DOHH2 (cell line): ENCODE data around the gene TEPSIN.

Source experiments
- H3F3A ChIP-seq: fragments of 200-600 bp; sonication (generic), shearing (Covaris generic); 2 replicates; pipeline ENCODE4 v1.6.0; 2016; ENCODE audit warnings: antibody characterized with exemption, mild to moderate bottlenecking; ENCODE audit not compliant: control insufficient read depth, insufficient read depth
- H3K27ac ChIP-seq: fragments of 200-600 bp; sonication (generic); 2 replicates; pipeline ENCODE4 v1.5.1; 2014; ENCODE audit warnings: low read depth, mild to moderate bottlenecking, low read length, moderate library complexity
- H3K27me3 ChIP-seq: fragments of 200-600 bp; sonication (generic); 2 replicates; pipeline ENCODE4 v1.6.1; 2014; ENCODE audit warnings: mild to moderate bottlenecking, low read length, mixed read lengths; ENCODE audit not compliant: control insufficient read depth
- H3K36me3 ChIP-seq: fragments of 200-600 bp; sonication (generic); 2 replicates; pipeline ENCODE4 v1.6.1; 2014; ENCODE audit warnings: mild to moderate bottlenecking, low read length, moderate library complexity, mixed read lengths; ENCODE audit not compliant: control insufficient read depth
- H3K4me1 ChIP-seq: fragments of 200-600 bp; sonication (generic); 2 replicates; pipeline ENCODE4 v1.6.1; 2014; ENCODE audit warnings: mild to moderate bottlenecking, low read length, mixed read lengths; ENCODE audit not compliant: control insufficient read depth
- H3K4me2 ChIP-seq: fragments of 200-600 bp; sonication (generic); 2 replicates; pipeline ENCODE4 v1.6.0; 2014; ENCODE audit warnings: mild to moderate bottlenecking, low read length, moderate library complexity
- H3K4me3 ChIP-seq: fragments of 200-600 bp; sonication (generic); 2 replicates; pipeline ENCODE4 v1.5.1; 2014; ENCODE audit warnings: mild to moderate bottlenecking, low read length, mixed read lengths
- H3K79me2 ChIP-seq: fragments of 200-600 bp; sonication (generic); 2 replicates; pipeline ENCODE4 v1.6.1; 2014; ENCODE audit warnings: mild to moderate bottlenecking, low read length, mixed read lengths; ENCODE audit not compliant: control insufficient read depth
- H3K9me2 ChIP-seq: fragments of 200-600 bp; sonication (generic); replicated peaks from 2 replicates; pipeline ENCODE4 v1.6.1; 2014; ENCODE audit warnings: mild to moderate bottlenecking, low read length, mixed read lengths; ENCODE audit not compliant: control insufficient read depth
- H3K9me3 ChIP-seq: fragments of 200-600 bp; sonication (generic); 2 replicates; pipeline ENCODE4 v1.6.1; 2014; ENCODE audit warnings: antibody characterized with exemption, low read length, mixed read lengths; ENCODE audit not compliant: control insufficient read depth, insufficient read depth
- H4K20me1 ChIP-seq: fragments of 200-600 bp; sonication (generic); 2 replicates; pipeline ENCODE4 v1.6.0; 2014; ENCODE audit warnings: low read depth, mild to moderate bottlenecking, antibody characterized with exemption, low read length, moderate library complexity; ENCODE audit not compliant: control insufficient read depth, insufficient read depth
- EZH2phosphoT487 ChIP-seq: fragments of 200-600 bp; sonication (generic); IDR thresholded peaks from 2 replicates; pipeline ENCODE4 v1.6.1; 2017; ENCODE audit warnings: borderline replicate concordance, mild to moderate bottlenecking, antibody characterized with exemption, low read length, moderate library complexity, mixed read lengths
- TF ChIP-seq, protein P1 (sequence below): fragments of 200-600 bp; sonication (generic); IDR thresholded peaks from one replicate; pipeline ENCODE4 v1.5.1; 2014; ENCODE audit warnings: antibody characterized with exemption, mild to moderate bottlenecking, low read depth, low read length; ENCODE audit not compliant: poor library complexity, severe bottlenecking

TEPSIN gene

DNA sequence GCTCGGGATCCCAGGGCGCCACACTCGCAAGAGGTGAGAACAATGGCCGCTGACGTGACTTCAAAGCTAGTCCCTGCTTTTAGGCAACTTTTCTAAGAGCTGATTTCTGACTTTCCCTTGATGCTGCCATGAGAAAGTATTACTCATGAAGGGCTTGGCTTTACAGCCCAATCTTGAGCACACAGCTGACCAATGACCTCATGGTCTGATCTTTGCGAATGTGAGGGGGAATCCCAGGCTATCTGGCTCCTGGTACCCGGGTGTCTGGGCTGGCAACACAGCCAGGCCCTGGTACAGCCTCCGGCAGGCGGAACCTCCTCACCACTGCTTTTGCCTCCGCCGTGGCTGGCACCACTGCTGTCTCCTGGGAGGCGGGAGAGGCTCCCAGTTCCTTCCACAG lies 17.8 kb upstream of the TEPSIN start:
- Histone ChIP-seq H3K27me3 (no peaks in the 10 kb centered on the region), H3K4me3 (no peak overlapping the region), H3K4me1 (peaks cover 29% of the 10 kb centered on the region), H4K20me1 (0 out of 2 replicates have a peak, but pooled peaks cover 4% of the 10 kb centered on the region), H3K79me2 (peaks cover 3% of the 10 kb centered on the region; the same call in 1 of the 2 replicates), H3F3A (peaks cover 2% of the 10 kb centered on the region), H3K36me3 (peaks cover 32% of the 10 kb centered on the region), H3K9me3 (no peaks in the 10 kb centered on the region), H3K4me2 (no peak overlapping the region), H3K27ac (no peak overlapping the region), H3K9me2 (no peaks in the 10 kb centered on the region)
- TF ChIP-seq EZH2phosphoT487: no peak
- TF ChIP-seq, protein P1, sequence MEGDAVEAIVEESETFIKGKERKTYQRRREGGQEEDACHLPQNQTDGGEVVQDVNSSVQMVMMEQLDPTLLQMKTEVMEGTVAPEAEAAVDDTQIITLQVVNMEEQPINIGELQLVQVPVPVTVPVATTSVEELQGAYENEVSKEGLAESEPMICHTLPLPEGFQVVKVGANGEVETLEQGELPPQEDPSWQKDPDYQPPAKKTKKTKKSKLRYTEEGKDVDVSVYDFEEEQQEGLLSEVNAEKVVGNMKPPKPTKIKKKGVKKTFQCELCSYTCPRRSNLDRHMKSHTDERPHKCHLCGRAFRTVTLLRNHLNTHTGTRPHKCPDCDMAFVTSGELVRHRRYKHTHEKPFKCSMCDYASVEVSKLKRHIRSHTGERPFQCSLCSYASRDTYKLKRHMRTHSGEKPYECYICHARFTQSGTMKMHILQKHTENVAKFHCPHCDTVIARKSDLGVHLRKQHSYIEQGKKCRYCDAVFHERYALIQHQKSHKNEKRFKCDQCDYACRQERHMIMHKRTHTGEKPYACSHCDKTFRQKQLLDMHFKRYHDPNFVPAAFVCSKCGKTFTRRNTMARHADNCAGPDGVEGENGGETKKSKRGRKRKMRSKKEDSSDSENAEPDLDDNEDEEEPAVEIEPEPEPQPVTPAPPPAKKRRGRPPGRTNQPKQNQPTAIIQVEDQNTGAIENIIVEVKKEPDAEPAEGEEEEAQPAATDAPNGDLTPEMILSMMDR: no peak

DNA sequence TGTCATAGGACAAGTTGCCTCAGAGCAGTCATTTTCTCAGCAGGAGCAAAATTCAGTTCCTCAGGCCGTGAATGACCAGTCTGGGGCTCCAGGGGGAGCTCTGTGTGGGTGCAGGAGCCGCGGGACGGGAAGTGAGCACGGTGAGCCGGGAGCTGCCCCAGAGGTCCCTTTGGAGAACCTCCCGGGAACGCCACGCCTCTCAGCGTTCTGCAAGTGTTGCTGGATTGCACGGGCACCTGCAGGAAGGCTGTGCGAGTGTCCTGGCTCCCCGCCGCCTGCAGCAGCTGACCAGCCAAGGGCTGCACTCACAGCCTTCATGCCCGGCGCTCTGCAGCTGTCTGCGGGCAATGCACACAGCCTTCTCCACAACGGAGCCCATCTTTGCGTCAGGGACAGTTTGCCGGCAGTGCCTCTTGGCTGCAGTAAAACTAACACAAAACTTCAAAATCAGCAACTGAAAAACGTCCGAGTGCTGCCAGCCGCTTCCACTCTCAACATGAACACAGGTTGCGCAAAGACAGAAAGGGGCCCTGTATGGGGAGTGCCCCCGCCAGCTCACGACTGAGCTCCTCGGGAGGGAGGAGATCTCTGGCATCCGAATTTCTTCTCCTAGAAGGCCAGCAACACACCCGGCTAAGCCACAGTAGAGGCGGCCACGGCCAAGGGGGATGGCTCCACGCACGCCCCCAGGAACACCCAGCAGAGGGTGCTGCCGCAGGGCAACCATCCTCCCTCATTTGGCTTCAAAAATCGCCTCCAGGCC lies 16.3 kb upstream of the TEPSIN start:
- Histone ChIP-seq H3K27me3 (no peaks in the 10 kb centered on the region), H4K20me1 (0 out of 2 replicates have a peak, but pooled peaks cover 4% of the 10 kb centered on the region), H3F3A (peaks cover 7% of the 10 kb centered on the region), H3K4me2 (no peak overlapping the region), H3K27ac (no peak overlapping the region), H3K9me3 (no peaks in the 10 kb centered on the region), H3K4me3 (no peak overlapping the region), H3K4me1 (peaks cover 41% of the 10 kb centered on the region), H3K79me2 (peaks cover 3% of the 10 kb centered on the region; the same call in 1 of the 2 replicates), H3K9me2 (no peaks in the 10 kb centered on the region), H3K36me3 (peaks cover 34% of the 10 kb centered on the region)
- TF ChIP-seq, protein P1: no peak
- TF ChIP-seq EZH2phosphoT487: no peak

DNA sequence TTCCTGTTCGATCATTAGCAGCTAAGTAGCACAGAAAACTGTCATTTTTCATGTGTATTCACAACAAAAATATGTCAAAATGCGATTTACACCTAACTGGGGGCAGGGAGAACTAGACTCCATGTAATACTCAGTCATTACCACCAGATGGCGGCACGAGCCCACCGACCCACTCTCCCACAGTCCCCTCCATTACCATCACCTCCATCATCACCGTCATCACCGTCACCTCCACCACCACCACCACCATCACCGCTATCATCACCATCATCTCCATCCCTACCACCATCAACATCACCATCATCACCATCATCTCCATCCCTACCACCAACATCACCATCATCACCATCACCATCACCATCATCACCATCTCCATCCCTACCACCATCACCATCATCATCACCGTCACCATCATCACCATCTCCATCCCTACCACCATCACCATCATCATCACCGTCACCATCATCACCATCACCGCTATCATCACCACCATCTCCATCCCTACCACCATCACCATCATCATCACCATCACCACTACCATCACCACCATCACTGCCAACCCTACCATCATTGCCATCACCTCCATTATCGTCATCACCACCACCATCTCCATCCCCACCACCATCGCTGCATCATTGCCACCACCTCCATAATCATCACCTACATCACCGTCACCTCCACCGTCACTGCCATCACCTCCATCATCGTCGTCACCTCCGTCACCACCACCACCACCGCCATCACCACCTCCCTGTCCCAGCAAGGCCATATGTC lies 14.7 kb upstream of the TEPSIN start:
- Histone ChIP-seq H3K4me2 (peak overlapping the region; percentile 81), H4K20me1 (0 out of 2 replicates have a peak, but pooled peaks cover 4% of the 10 kb centered on the region), H3K9me3 (peaks cover 6% of the 10 kb centered on the region), H3K9me2 (no peaks in the 10 kb centered on the region), H3K27ac (peak overlapping the region; percentile 83; the same call in 1 of the 2 replicates), H3K36me3 (peaks cover 31% of the 10 kb centered on the region), H3K79me2 (peaks cover 3% of the 10 kb centered on the region; the same call in 1 of the 2 replicates), H3K4me1 (peaks cover 39% of the 10 kb centered on the region), H3K27me3 (no peaks in the 10 kb centered on the region), H3K4me3 (no peak overlapping the region; the same call in 1 of the 2 replicates), H3F3A (peaks cover 7% of the 10 kb centered on the region)
- TF ChIP-seq EZH2phosphoT487: no peak
- TF ChIP-seq, protein P1: peak; percentile 89
